ENCODE results near the gene UNK. TPM values are rescaled to one million over a fixed set of nuclear protein-coding genes. Genes with fewer than 3 reads are reported as not detected.

UNK gene
- total and polyA plus RNA-seq, 9 of the 15 experiments (the other 6 are each of a cell fraction or from before 2014, with no cell fraction given), result 12.8 to 38.6 (median 24.8) TPM

DNA sequence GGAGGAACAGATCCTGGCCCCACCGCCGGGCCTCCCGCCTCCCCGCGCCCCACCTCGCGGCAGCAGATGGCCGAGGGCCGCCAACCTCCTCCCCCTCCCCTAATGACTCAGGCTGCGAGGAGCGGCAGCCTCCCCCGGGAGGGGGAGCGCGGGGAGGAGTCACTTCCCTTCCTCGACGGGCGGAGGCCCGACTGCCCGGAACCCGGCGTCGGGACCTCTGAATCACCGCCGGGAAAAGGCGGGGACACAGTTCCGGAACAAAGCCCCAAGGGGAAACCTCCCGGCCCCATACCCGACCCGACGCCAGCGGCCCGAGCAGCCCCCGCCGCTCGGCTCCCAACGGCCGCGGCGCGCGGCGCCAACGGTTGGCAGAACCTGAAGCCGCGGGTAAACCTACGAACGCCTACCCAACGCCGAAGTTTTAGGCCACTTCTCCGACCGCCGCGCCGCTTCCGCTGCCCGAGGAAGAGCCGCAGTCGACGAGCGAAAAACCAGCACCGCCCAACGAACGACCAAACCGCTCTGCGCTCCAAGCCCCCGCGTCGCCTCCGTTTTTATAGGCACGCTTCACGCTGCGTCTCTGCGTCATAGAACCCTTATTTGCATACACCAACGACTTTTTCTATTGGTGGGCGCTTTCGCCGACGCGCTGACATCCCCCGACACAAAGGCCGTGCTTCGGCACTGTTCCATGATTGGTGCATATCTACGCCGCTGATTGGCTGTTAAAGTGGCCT is 5.2 kb upstream of the UNK start (continued):
- peak; percentile 78; the same call in 1 of the 2 replicates for TF ChIP-seq HDAC6 (IDR thresholded peaks at IDR 0.05; ENCODE audit: low read depth, low read length)
- peak; percentile 88 for TF ChIP-seq ZNF589 (CRISPR knock-in tag; IDR thresholded peaks at IDR 0.05; ENCODE audit: low read depth)
- 0 out of 2 replicates have a peak, but pooled peaks have one; percentile 5 for TF ChIP-seq ZNF57 (CRISPR knock-in tag; IDR thresholded peaks at IDR 0.05)
- TF ChIP-seq, protein P1, sequence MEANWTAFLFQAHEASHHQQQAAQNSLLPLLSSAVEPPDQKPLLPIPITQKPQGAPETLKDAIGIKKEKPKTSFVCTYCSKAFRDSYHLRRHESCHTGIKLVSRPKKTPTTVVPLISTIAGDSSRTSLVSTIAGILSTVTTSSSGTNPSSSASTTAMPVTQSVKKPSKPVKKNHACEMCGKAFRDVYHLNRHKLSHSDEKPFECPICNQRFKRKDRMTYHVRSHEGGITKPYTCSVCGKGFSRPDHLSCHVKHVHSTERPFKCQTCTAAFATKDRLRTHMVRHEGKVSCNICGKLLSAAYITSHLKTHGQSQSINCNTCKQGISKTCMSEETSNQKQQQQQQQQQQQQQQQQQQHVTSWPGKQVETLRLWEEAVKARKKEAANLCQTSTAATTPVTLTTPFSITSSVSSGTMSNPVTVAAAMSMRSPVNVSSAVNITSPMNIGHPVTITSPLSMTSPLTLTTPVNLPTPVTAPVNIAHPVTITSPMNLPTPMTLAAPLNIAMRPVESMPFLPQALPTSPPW (CRISPR knock-in tag; IDR thresholded peaks at IDR 0.05), result peak; percentile 94
- peak; percentile 55 for TF ChIP-seq NEUROD1 (IDR thresholded peaks at IDR 0.05; ENCODE audit: borderline replicate concordance, low read depth, low read length, partially characterized antibody)
- TF ChIP-seq FOXJ2 (tag; IDR thresholded peaks at IDR 0.05), result no peak
- no peak for TF ChIP-seq TRIM24 (IDR thresholded peaks at IDR 0.05)
- TF ChIP-seq FOXP1 (CRISPR knock-in tag; IDR thresholded peaks at IDR 0.05), result peak; percentile 78; the same call in 1 of the 2 replicates
- TF ChIP-seq ZKSCAN3 (CRISPR knock-in tag; IDR thresholded peaks at IDR 0.05), result no peak
- TF ChIP-seq ATF7 (IDR thresholded peaks at IDR 0.05), result peak; percentile 86; the same call in 1 of the 2 replicates
- TF ChIP-seq, protein P2, sequence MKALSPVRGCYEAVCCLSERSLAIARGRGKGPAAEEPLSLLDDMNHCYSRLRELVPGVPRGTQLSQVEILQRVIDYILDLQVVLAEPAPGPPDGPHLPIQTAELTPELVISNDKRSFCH (CRISPR knock-in tag; IDR thresholded peaks at IDR 0.05), result no peak
- TF ChIP-seq, protein P2 (tag; IDR thresholded peaks at IDR 0.05), result peak; percentile 84
- TF ChIP-seq, protein P3, sequence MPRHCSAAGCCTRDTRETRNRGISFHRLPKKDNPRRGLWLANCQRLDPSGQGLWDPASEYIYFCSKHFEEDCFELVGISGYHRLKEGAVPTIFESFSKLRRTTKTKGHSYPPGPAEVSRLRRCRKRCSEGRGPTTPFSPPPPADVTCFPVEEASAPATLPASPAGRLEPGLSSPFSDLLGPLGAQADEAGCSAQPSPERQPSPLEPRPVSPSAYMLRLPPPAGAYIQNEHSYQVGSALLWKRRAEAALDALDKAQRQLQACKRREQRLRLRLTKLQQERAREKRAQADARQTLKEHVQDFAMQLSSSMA (CRISPR knock-in tag; IDR thresholded peaks at IDR 0.05), result peak; percentile 88
- TF ChIP-seq ARNT (IDR thresholded peaks at IDR 0.05), result no peak
- no peak for TF ChIP-seq ZKSCAN8 (CRISPR knock-in tag; IDR thresholded peaks at IDR 0.05)
- TF ChIP-seq ZNF778 (CRISPR knock-in tag; IDR thresholded peaks at IDR 0.05), result no peak
- TF ChIP-seq, protein P4, sequence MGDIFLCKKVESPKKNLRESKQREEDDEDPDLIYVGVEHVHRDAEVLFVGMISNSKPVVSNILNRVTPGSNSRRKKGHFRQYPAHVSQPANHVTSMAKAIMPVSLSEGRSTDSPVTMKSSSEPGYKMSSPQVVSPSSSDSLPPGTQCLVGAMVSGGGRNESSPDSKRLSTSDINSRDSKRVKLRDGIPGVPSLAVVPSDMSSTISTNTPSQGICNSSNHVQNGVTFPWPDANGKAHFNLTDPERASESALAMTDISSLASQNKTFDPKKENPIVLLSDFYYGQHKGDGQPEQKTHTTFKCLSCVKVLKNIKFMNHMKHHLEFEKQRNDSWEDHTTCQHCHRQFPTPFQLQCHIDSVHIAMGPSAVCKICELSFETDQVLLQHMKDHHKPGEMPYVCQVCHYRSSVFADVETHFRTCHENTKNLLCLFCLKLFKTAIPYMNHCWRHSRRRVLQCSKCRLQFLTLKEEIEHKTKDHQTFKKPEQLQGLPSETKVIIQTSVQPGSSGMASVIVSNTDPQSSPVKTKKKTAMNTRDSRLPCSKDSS (IDR thresholded peaks at IDR 0.05; ENCODE audit: low read depth, partially characterized antibody), result no peak
- TF ChIP-seq, protein P5, sequence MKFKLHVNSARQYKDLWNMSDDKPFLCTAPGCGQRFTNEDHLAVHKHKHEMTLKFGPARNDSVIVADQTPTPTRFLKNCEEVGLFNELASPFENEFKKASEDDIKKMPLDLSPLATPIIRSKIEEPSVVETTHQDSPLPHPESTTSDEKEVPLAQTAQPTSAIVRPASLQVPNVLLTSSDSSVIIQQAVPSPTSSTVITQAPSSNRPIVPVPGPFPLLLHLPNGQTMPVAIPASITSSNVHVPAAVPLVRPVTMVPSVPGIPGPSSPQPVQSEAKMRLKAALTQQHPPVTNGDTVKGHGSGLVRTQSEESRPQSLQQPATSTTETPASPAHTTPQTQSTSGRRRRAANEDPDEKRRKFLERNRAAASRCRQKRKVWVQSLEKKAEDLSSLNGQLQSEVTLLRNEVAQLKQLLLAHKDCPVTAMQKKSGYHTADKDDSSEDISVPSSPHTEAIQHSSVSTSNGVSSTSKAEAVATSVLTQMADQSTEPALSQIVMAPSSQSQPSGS (CRISPR knock-in tag; IDR thresholded peaks at IDR 0.05), result no peak
- TF ChIP-seq, protein P6, sequence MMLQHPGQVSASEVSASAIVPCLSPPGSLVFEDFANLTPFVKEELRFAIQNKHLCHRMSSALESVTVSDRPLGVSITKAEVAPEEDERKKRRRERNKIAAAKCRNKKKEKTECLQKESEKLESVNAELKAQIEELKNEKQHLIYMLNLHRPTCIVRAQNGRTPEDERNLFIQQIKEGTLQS (IDR thresholded peaks at IDR 0.05), result peak; percentile 65
- TF ChIP-seq, protein P6 (CRISPR knock-in tag; conservative IDR thresholded peaks at IDR 0.05), result peak; percentile 82
- TF ChIP-seq BRD9 (IDR thresholded peaks at IDR 0.05; ENCODE audit: low read depth, partially characterized antibody), result peak; percentile 52
- TF ChIP-seq BCOR (IDR thresholded peaks at IDR 0.05), result peak; percentile 73
- TF ChIP-seq PTBP1 (IDR thresholded peaks at IDR 0.05; ENCODE audit: low read depth, low read length), result peak; percentile 71
